HL-60 (cell line): ENCODE data around the gene OR8H2.
"Not testable (repeated sequence)": the region's sequence is repeated elsewhere in the genome, so short reads cannot be mapped to it uniquely, and the experiment has no call there.

Experiments
- GABPA ChIP-seq: IDR thresholded peaks from 2 replicates; pipeline ENCODE4 v1.6.1; 2012; ENCODE audit warnings: low read depth
- POLR2AphosphoS5 ChIP-seq: IDR thresholded peaks from 2 replicates; pipeline ENCODE4 v1.6.1; 2012; ENCODE audit warnings: low read depth
- REST ChIP-seq: IDR thresholded peaks from 2 replicates; pipeline ENCODE4 v1.6.1; 2012; ENCODE audit warnings: low read depth; ENCODE audit not compliant: insufficient replicate concordance
- SPI1 ChIP-seq: IDR thresholded peaks from 2 replicates; pipeline ENCODE4 v1.6.1; 2012; ENCODE audit warnings: low read depth, mild to moderate bottlenecking, borderline replicate concordance
- TF ChIP-seq, protein P1 (sequence below): IDR thresholded peaks from one replicate; pipeline ENCODE4 v1.5.1; 2011; ENCODE audit warnings: low read length, control low read depth, inconsistent platforms; ENCODE audit not compliant: insufficient read depth

GRCh38 chr11:56057661-56058237, 45.7 kb upstream of the OR8H2 start:
- TF ChIP-seq, protein P1, sequence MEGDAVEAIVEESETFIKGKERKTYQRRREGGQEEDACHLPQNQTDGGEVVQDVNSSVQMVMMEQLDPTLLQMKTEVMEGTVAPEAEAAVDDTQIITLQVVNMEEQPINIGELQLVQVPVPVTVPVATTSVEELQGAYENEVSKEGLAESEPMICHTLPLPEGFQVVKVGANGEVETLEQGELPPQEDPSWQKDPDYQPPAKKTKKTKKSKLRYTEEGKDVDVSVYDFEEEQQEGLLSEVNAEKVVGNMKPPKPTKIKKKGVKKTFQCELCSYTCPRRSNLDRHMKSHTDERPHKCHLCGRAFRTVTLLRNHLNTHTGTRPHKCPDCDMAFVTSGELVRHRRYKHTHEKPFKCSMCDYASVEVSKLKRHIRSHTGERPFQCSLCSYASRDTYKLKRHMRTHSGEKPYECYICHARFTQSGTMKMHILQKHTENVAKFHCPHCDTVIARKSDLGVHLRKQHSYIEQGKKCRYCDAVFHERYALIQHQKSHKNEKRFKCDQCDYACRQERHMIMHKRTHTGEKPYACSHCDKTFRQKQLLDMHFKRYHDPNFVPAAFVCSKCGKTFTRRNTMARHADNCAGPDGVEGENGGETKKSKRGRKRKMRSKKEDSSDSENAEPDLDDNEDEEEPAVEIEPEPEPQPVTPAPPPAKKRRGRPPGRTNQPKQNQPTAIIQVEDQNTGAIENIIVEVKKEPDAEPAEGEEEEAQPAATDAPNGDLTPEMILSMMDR: not testable (repeated sequence)
- TF ChIP-seq REST, SPI1, POLR2AphosphoS5, GABPA: not testable (repeated sequence)
